ENCODE measurements around the gene MCAM.

- no peak for TF ChIP-seq CTCF (IDR thresholded peaks at IDR 0.05)
- TF ChIP-seq EP300 (IDR thresholded peaks at IDR 0.05), result no peak
- TF ChIP-seq POLR2A (IDR thresholded peaks at IDR 0.05), result no peak
These were observed 48.2 kb upstream of the MCAM start for GRCh38 chr11:119365071-119365591.
